CD14-positive monocyte (primary cell): ENCODE measurements around the gene MRPL32. TPM values are rescaled to one million over a fixed set of nuclear protein-coding genes. Genes with fewer than 3 reads are reported as not detected.

Experiments used
- DNase-seq, 3 donors: peaks; one replicate each; pipeline ENCODE4 v3.0.0-alpha.2; 2011 to 2022
- H2AFZ ChIP-seq: 2 replicates; pipeline ENCODE4 v1.6.0; 2012; ENCODE audit warnings: mild to moderate bottlenecking, low read depth, low read length, inconsistent platforms; ENCODE audit not compliant: insufficient read depth, poor library complexity, severe bottlenecking
- H3K27ac ChIP-seq, 2 donors: 1 replicate in 1 of 2; 2 replicates in 1 of 2; pipeline ENCODE4 v1.5.1; 2012 to 2013; ENCODE audit warnings: low read length in 2 of 2, control low read depth in 1 of 2, inconsistent platforms in 1 of 2, low read depth in 1 of 2, mild to moderate bottlenecking in 1 of 2
- H3K27me3 ChIP-seq, 2 donors: one replicate each; pipeline versions ENCODE4 v1.6.0 to v1.6.1; 2011 to 2013; ENCODE audit warnings: low read length in 2 of 2; ENCODE audit not compliant: control insufficient read depth in 2 of 2, insufficient read depth in 2 of 2
- H3K36me3 ChIP-seq, 2 donors: replicated peaks in 1 of 2; 1 replicate in 1 of 2; 2 replicates in 1 of 2; pipeline versions ENCODE4 v1.5.1 to v1.6.1; 2012 to 2013; ENCODE audit warnings: low read length in 2 of 2, control low read depth in 1 of 2, inconsistent platforms in 1 of 2, mild to moderate bottlenecking in 1 of 2; ENCODE audit not compliant: insufficient read depth in 2 of 2, control insufficient read depth in 1 of 2
- H3K4me1 ChIP-seq, 2 donors: 1 replicate in 1 of 2; 2 replicates in 1 of 2; pipeline versions ENCODE4 v1.5.1 to v1.6.1; 2012 to 2013; ENCODE audit warnings: low read length in 2 of 2, control low read depth in 1 of 2, inconsistent platforms in 1 of 2, mild to moderate bottlenecking in 1 of 2, moderate library complexity in 1 of 2; ENCODE audit not compliant: insufficient read depth in 2 of 2, control insufficient read depth in 1 of 2
- H3K4me2 ChIP-seq: replicated peaks from 2 replicates; pipeline ENCODE3; 2012; ENCODE audit warnings: low read length, moderate library complexity, mild to moderate bottlenecking; ENCODE audit not compliant: poor library complexity, severe bottlenecking; ENCODE audit errors: extremely low read depth
- H3K4me3 ChIP-seq, 3 experiments: fragments of 200-600 bp in 1 of 3; sonication (generic) in 1 of 3; replicated peaks in 1 of 3; 1 replicate in 2 of 3; 2 replicates in 1 of 3; pipeline ENCODE4 v1.5.1; 2011 to 2013; ENCODE audit warnings: low read length in 3 of 3, mild to moderate bottlenecking in 3 of 3, control low read depth in 2 of 3, low read depth in 2 of 3, inconsistent platforms in 1 of 3, moderate library complexity in 1 of 3
- H3K79me2 ChIP-seq: 2 replicates; pipeline ENCODE4 v1.6.0; 2012; ENCODE audit warnings: mild to moderate bottlenecking, control low read depth, inconsistent platforms, low read length, moderate library complexity; ENCODE audit not compliant: insufficient read depth
- H3K9ac ChIP-seq: 2 replicates; pipeline ENCODE4 v1.6.0; 2017; ENCODE audit warnings: low read length, mild to moderate bottlenecking; ENCODE audit not compliant: insufficient read depth, poor library complexity, severe bottlenecking
- H3K9me3 ChIP-seq, 2 donors: replicated peaks in 1 of 2; 1 replicate in 1 of 2; 2 replicates in 1 of 2; pipeline versions ENCODE4 v1.5.1 to v1.6.1; 2012 to 2013; ENCODE audit warnings: low read length in 2 of 2, control low read depth in 1 of 2; ENCODE audit not compliant: control insufficient read depth in 1 of 2, insufficient read depth in 1 of 2
- H4K20me1 ChIP-seq: 2 replicates; pipeline ENCODE4 v1.6.0; 2012; ENCODE audit warnings: mild to moderate bottlenecking, low read length, control low read depth, moderate library complexity; ENCODE audit not compliant: insufficient read depth
- H3K27ac Mint-ChIP-seq, 7 donors: one replicate each; pipeline ENCODE4 v1.8.0; 2020; ENCODE audit warnings: mild to moderate bottlenecking in 7 of 7, mixed read lengths in 7 of 7, moderate library complexity in 6 of 7, inconsistent platforms in 2 of 7
- H3K27me3 Mint-ChIP-seq, 3 donors: one replicate each; pipeline ENCODE4 v1.8.0; 2021 to 2022; ENCODE audit warnings: low read depth in 3 of 3, mild to moderate bottlenecking in 3 of 3, mixed read lengths in 3 of 3, moderate library complexity in 3 of 3, inconsistent platforms in 1 of 3
- H3K36me3 Mint-ChIP-seq, 2 donors: one replicate each; pipeline ENCODE4 v1.8.0; 2020; ENCODE audit warnings: mixed read lengths in 2 of 2, inconsistent platforms in 1 of 2, mild to moderate bottlenecking in 1 of 2
- H3K4me1 Mint-ChIP-seq: one replicate; pipeline ENCODE4 v1.8.0; 2020; ENCODE audit warnings: mild to moderate bottlenecking, mixed read lengths
- H3K4me3 Mint-ChIP-seq, 2 donors: one replicate each; pipeline ENCODE4 v1.8.0; 2020; ENCODE audit warnings: mild to moderate bottlenecking in 2 of 2, mixed read lengths in 2 of 2, moderate library complexity in 1 of 2
- H3K9me3 Mint-ChIP-seq, 7 donors: one replicate each; pipeline ENCODE4 v1.8.0; 2020 to 2022; ENCODE audit warnings: mixed read lengths in 7 of 7, mild to moderate bottlenecking in 6 of 7, moderate library complexity in 6 of 7, inconsistent platforms in 2 of 7
- CTCF ChIP-seq: fragments of 200-600 bp; IDR thresholded peaks from one replicate; pipeline ENCODE4 v1.8.0; 2022; ENCODE audit warnings: antibody characterized with exemption, mild to moderate bottlenecking
- WGBS: methylation state at CpG from one replicate; pipeline ENCODE4 v1.1.5; 2013; ENCODE audit warnings: missing lambda C conversion rate; ENCODE audit not compliant: insufficient coverage; 5-methylcytosine and 5-hydroxymethylcytosine counted together
- intact Hi-C, 2 donors: fragments of 100-400 bp; cut with micrococcal nuclease; formaldehyde crosslinking; loops; one replicate each; pipeline versions ENCODE4 v1.15.0 to v1.15.1; 2023
- polyA plus RNA-seq, 3 donors: library from polyadenylated mRNA; depleted of rRNA in 1 of 3; unstranded in 2 of 3; stranded (reverse) in 1 of 3; fragments of 300-500 nt in 2 of 3; fragments of >200 nt in 1 of 3; fragmentation: Illumina TruSeq in 2 of 3; gene quantifications; 1 replicate in 2 of 3; 2 replicates in 1 of 3; pipeline ENCODE4 v1.2.3, GENCODE V29; 2012 to 2021

MRPL32 gene
- polyA plus RNA-seq, 3 donors: 23.4 to 49.6 (median 39.5) TPM

- Histone ChIP-seq H4K20me1 (no peaks in the 10 kb centered on the region), H3K79me2 (no peaks in the 10 kb centered on the region), H3K9me3 (no peaks in the 10 kb centered on the region), H3K4me2 (no peak overlapping the region), H3K9ac (no peak overlapping the region), H3K27ac (no peak overlapping the region), H2AFZ (no peak overlapping the region), H3K4me3 (no peak overlapping the region), H3K36me3 (no peaks in the 10 kb centered on the region), H3K27me3 (no peaks in the 10 kb centered on the region), H3K4me1 (peaks cover 0 to 4% of the 10 kb centered on the region in 2 donors)
- Mint-ChIP-seq H3K27me3 (peaks cover 0 to 2% (median 0%) of the 10 kb centered on the region in 3 donors), H3K27ac (no peak overlapping the region), H3K9me3 (peaks cover 0 to 8% (median 2%) of the 10 kb centered on the region in 7 donors), H3K4me3 (no peak overlapping the region), H3K4me1 (peaks cover 10% of the 10 kb centered on the region), H3K36me3 (no peaks in the 10 kb centered on the region)
- intact Hi-C loops: no loop called here
- TF ChIP-seq CTCF: no peak
- WGBS: no CpG with 5 or more reads among the region's 2 CpGs
- no peak for DNase-seq
Measured at GRCh38 chr7:42947521-42947920, 15.3 kb downstream of the MRPL32 start.

- H3K27me3 Mint-ChIP-seq: peaks cover 0 to 2% (median 0%) of the 10 kb centered on the region in 3 donors
- H3K9ac ChIP-seq: no peak overlapping the region
- WGBS: 50% methylated on average over 2 of the region's 3 CpGs
- TF ChIP-seq CTCF: no peak
- no peaks in the 10 kb centered on the region for H3K79me2 ChIP-seq
- DNase-seq: no peak
- peaks cover 0 to 4% of the 10 kb centered on the region in 2 donors for H3K4me1 ChIP-seq
- H3K4me3 Mint-ChIP-seq: no peak overlapping the region
- no peaks in the 10 kb centered on the region for H3K9me3 ChIP-seq
- no peak overlapping the region for H3K27ac Mint-ChIP-seq
- no peak overlapping the region for H3K4me3 ChIP-seq
- no peak overlapping the region for H3K4me2 ChIP-seq
- no peak overlapping the region for H2AFZ ChIP-seq
- H3K9me3 Mint-ChIP-seq: peaks cover 0 to 10% (median 2%) of the 10 kb centered on the region in 7 donors
- intact Hi-C loops: no loop called here
- no peaks in the 10 kb centered on the region for H3K27me3 ChIP-seq
- H3K36me3 ChIP-seq: no peaks in the 10 kb centered on the region
- no peaks in the 10 kb centered on the region for H4K20me1 ChIP-seq
- H3K36me3 Mint-ChIP-seq: no peaks in the 10 kb centered on the region
- peaks cover 10% of the 10 kb centered on the region for H3K4me1 Mint-ChIP-seq
- H3K27ac ChIP-seq: no peak overlapping the region
Measured at GRCh38 chr7:42950417-42950816, 18.2 kb downstream of the MRPL32 start.
